GM23248 (cell line): ENCODE measurements around the gene ELSPBP1.

Experiments used
- EZH2 ChIP-seq: fragments of 200-600 bp; sonication (generic); IDR thresholded peaks from 2 replicates; pipeline ENCODE4 v1.6.1; 2018; ENCODE audit warnings: antibody characterized with exemption, mild to moderate bottlenecking; ENCODE audit not compliant: insufficient read depth, poor library complexity, severe bottlenecking
- EZH2phosphoT487 ChIP-seq: fragments of 200-600 bp; sonication (generic); IDR thresholded peaks from 2 replicates; pipeline ENCODE4 v1.6.1; 2018; ENCODE audit warnings: antibody characterized with exemption, moderate library complexity, mild to moderate bottlenecking, low read depth; ENCODE audit not compliant: insufficient read depth

- no peak for TF ChIP-seq EZH2
- no peak for TF ChIP-seq EZH2phosphoT487
Measured at GRCh38 chr19:48041877-48042580, 47.6 kb downstream of the ELSPBP1 start.
